Lung (tissue), 12 donors: ENCODE measurements around the gene TBC1D23. TPM values are rescaled to one million over a fixed set of nuclear protein-coding genes. Genes with fewer than 3 reads are reported as not detected.

Experiments
- ATAC-seq: fragments of 200-7000 bp; cut with Tn5 transposase; one replicate; pipeline ENCODE4 v1.9.1; 2020; ENCODE audit warnings: moderate number of reproducible peaks; ENCODE audit not compliant: insufficient read depth, low FRiP score
- DNase-seq, 3 donors: peaks; one replicate each; pipeline ENCODE4 v3.0.0-alpha.2; 2013 to 2017
- H3K27ac ChIP-seq, 2 donors: one replicate each; pipeline ENCODE4 v1.5.1; 2013; ENCODE audit warnings: mild to moderate bottlenecking in 2 of 2, moderate library complexity in 2 of 2, control low read depth in 1 of 2, inconsistent platforms in 1 of 2, low read depth in 1 of 2, low read length in 1 of 2
- H3K27me3 ChIP-seq, 3 donors: one replicate each; pipeline ENCODE4 v1.5.1; 2013; ENCODE audit warnings: low read length in 2 of 3; ENCODE audit not compliant: control insufficient read depth in 3 of 3, insufficient read depth in 3 of 3
- H3K36me3 ChIP-seq, 4 donors: one replicate each; pipeline ENCODE4 v1.5.1; 2013; ENCODE audit warnings: low read length in 4 of 4, mild to moderate bottlenecking in 1 of 4, moderate library complexity in 1 of 4; ENCODE audit not compliant: control insufficient read depth in 4 of 4, insufficient read depth in 4 of 4
- H3K4me1 ChIP-seq, 5 donors: one replicate each; pipeline ENCODE4 v1.5.1; 2013; ENCODE audit warnings: low read length in 5 of 5, mild to moderate bottlenecking in 2 of 5, moderate library complexity in 1 of 5; ENCODE audit not compliant: control insufficient read depth in 5 of 5, insufficient read depth in 5 of 5
- H3K4me3 ChIP-seq: one replicate; pipeline ENCODE4 v1.5.1; 2013; ENCODE audit warnings: mild to moderate bottlenecking, control low read depth, moderate library complexity
- H3K9ac ChIP-seq, 2 donors: one replicate each; pipeline ENCODE4 v1.5.1; 2013; ENCODE audit warnings: low read length in 2 of 2, control low read depth in 1 of 2; ENCODE audit not compliant: insufficient read depth in 1 of 2
- H3K9me3 ChIP-seq, 4 donors: one replicate each; pipeline ENCODE4 v1.5.1; 2013; ENCODE audit warnings: low read length in 3 of 4, mild to moderate bottlenecking in 1 of 4, moderate library complexity in 1 of 4; ENCODE audit not compliant: control insufficient read depth in 4 of 4, insufficient read depth in 3 of 4
- WGBS, 2 donors: extraction: QIAGEN DNeasy Blood & Tissue Kit; methylation state at CpG; one replicate each; pipeline ENCODE4 v1.1.7; 2013; 5-methylcytosine and 5-hydroxymethylcytosine counted together
- polyA plus RNA-seq, 2 donors: library from polyadenylated mRNA; stranded (reverse); fragments of 200-250 nt; gene quantifications; one replicate each; pipeline ENCODE4 v1.2.1, GENCODE V29; 2013
- total RNA-seq, 2 donors: library from RNA; depleted of rRNA in 1 of 2; stranded (reverse); fragments of >200 nt in 1 of 2; gene quantifications; one replicate each; pipeline ENCODE4 v1.2.1, GENCODE V29; 2014 to 2021
- TF ChIP-seq, protein P1 (sequence below): IDR thresholded peaks from 2 replicates; pipeline ENCODE4 v1.5.1; 2012; ENCODE audit warnings: mild to moderate bottlenecking; ENCODE audit errors: control extremely low read depth, extremely low read depth
- donor health status: control.
- donor health status: control.
- donor health status: Bipolar disorder and iron deficiency.
- donor health status: healthy.
- donor health status: DM: yes; HTN: yes; CAD: no.

The TBC1D23 gene
- total and polyA plus RNA-seq, 4 donors = 15.7 to 60.6 (median 26.9) TPM

DNA sequence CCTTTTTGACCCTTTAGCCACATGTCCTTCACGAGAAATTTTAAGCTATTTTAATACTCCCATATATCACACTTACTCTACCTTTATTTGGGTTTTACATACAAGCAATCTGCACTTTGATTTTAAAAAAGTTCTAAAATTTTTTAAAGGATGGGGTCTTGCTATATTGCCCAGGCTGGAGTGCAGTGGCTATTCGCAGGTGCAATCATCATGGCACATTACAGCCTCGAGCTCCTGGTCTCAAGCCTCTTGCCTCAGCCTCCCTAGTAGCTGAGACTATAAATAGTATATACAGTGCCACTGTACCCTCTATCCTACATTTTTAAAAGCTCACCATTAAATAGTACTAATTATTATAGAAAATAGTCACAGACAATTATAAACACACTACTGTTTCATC is 103.6 kb downstream of the TBC1D23 start:
- H3K9me3 ChIP-seq = peaks cover 0 to 4% (median 0%) of the 10 kb centered on the region in 4 donors
- TF ChIP-seq, protein P1, sequence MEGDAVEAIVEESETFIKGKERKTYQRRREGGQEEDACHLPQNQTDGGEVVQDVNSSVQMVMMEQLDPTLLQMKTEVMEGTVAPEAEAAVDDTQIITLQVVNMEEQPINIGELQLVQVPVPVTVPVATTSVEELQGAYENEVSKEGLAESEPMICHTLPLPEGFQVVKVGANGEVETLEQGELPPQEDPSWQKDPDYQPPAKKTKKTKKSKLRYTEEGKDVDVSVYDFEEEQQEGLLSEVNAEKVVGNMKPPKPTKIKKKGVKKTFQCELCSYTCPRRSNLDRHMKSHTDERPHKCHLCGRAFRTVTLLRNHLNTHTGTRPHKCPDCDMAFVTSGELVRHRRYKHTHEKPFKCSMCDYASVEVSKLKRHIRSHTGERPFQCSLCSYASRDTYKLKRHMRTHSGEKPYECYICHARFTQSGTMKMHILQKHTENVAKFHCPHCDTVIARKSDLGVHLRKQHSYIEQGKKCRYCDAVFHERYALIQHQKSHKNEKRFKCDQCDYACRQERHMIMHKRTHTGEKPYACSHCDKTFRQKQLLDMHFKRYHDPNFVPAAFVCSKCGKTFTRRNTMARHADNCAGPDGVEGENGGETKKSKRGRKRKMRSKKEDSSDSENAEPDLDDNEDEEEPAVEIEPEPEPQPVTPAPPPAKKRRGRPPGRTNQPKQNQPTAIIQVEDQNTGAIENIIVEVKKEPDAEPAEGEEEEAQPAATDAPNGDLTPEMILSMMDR = no peak
- H3K36me3 ChIP-seq = peaks cover 18 to 45% (median 31%) of the 10 kb centered on the region in 4 donors
- WGBS, 2 donors = 93 to 94% methylated on average over 3 of the region's 3 CpGs
- H3K4me3 ChIP-seq = no peak overlapping the region
- no peaks in the 10 kb centered on the region for H3K27me3 ChIP-seq
- no peak overlapping the region for H3K9ac ChIP-seq
- ATAC-seq = no peak
- no peak for DNase-seq
- no peak overlapping the region for H3K27ac ChIP-seq
- peaks cover 0 to 2% (median 0%) of the 10 kb centered on the region in 5 donors for H3K4me1 ChIP-seq

DNA sequence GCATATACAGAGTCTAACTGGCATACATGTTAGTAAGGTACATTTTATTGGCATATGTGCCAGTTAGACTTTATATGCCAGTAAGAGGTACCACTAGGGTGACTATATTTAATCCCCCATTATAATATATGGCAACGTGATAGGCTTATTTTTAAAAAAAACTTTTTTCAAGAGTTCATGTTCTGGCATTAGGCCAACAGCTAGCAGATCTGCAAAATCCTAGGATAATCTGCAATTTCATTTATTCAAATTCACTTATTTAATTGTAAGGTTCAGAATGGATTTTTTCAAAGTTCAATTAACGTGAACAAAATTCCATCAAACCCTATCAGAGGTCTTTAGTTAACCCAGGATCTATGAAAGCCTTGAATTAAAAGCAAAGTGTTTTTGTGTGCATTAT is 105.6 kb downstream of the TBC1D23 start:
- Histone ChIP-seq H3K36me3 (peaks cover 16 to 47% (median 29%) of the 10 kb centered on the region in 4 donors), H3K4me1 (peaks cover 0 to 2% (median 0%) of the 10 kb centered on the region in 5 donors), H3K4me3 (no peak overlapping the region), H3K27me3 (no peaks in the 10 kb centered on the region), H3K9ac (no peak overlapping the region), H3K9me3 (peaks cover 0 to 4% (median 0%) of the 10 kb centered on the region in 4 donors), H3K27ac (no peak overlapping the region)
- whole genome bisulfite sequencing, 2 donors = 81 to 86% methylated on average over 2 of the region's 2 CpGs
- ATAC-seq (no peak), DNase-seq (no peak)
- TF ChIP-seq, protein P1 = no peak

DNA sequence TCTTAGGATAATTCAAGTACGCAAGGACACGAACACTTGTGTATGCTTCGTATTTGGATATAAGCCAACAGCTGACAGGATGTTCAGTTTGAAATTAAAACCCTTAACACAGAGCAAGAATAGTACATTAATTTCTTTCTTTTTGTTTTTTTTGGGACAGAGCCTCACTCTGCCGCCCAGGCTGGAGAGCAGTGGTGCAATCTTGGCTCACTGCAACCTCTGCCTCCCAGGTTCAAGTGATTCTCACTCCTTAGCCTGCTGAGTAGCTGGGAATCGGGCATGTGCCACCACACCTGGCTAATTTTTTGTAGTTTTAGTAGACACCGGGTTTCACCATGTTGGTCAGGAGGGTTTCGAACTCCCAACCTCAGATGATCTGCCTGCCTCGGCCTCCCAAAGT is 107.6 kb downstream of the TBC1D23 start:
- Histone ChIP-seq H3K9me3 (no peaks in the 10 kb centered on the region), H3K9ac (no peak overlapping the region), H3K4me3 (no peak overlapping the region), H3K36me3 (peaks cover 21 to 51% (median 32%) of the 10 kb centered on the region in 4 donors), H3K27me3 (no peaks in the 10 kb centered on the region), H3K27ac (no peak overlapping the region), H3K4me1 (peaks cover 0 to 2% (median 0%) of the 10 kb centered on the region in 5 donors)
- TF ChIP-seq, protein P1 = no peak
- DNase-seq (peak in 1 of 3 donors; percentile 12), ATAC-seq (no peak)
- 78 to 83% methylated on average over 8 of the region's 8 CpGs for WGBS, 2 donors

DNA sequence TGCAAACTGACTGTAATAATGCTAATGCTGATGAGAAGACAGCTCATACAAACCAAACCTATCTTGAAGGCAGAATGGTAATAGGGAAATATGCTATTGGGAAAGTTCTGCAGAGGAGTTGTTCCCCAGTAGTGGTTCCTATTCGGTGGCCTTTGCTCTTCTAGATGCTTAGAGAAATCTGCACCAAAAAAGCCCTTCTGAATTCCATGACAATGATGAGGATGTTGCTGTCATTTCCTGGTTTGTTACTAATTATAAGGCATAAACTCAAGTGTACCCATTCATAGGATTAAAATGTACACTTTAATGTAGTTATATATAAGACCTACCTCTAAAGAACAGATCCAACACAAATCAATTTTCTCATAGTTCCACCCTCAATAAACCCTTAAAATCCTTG is 110.0 kb downstream of the TBC1D23 start:
- TF ChIP-seq, protein P1 = no peak
- WGBS, 2 donors = 94 to 95% methylated on average over 1 of the region's 1 CpG
- Histone ChIP-seq H3K27me3 (no peaks in the 10 kb centered on the region), H3K4me3 (no peak overlapping the region), H3K4me1 (peaks cover 0 to 2% (median 0%) of the 10 kb centered on the region in 5 donors), H3K9me3 (no peaks in the 10 kb centered on the region), H3K36me3 (peaks cover 17 to 42% (median 23%) of the 10 kb centered on the region in 4 donors), H3K9ac (no peak overlapping the region), H3K27ac (no peak overlapping the region)
- DNase-seq (no peak), ATAC-seq (no peak)
